ENCODE data around the gene NR6A1. TPM values are rescaled to one million over a fixed set of nuclear protein-coding genes. Genes with fewer than 3 reads are reported as not detected.

Gene NR6A1
- polyA plus RNA-seq, 2 of the 4 experiments (the other 2 are of a cell fraction) = 1.7 to 3.3 TPM

- Histone ChIP-seq H3K4me3 (no peak overlapping the region), H3K4me2 (no peak overlapping the region), H3K9me3 (no peaks in the 10 kb centered on the region), H3K4me1 (peaks cover 7% of the 10 kb centered on the region; the same call in 2 of the 3 replicates), H3K27ac (no peak overlapping the region)
- WGBS (ENCODE audit: missing lambda C conversion rate) = 71% methylated on average over 14 of the region's 17 CpGs
- no peak for DNase-seq (ENCODE audit: low read depth in 1 of 2, low spot score in 1 of 2)
- POLR2A ChIA-PET = no interaction called here
- CTCF ChIA-PET = interaction anchor here (0.6 to 3.3 kb wide), 13 partner anchors 11 to 76 kb away, joined by 3 to 25 read pairs (median 3); partner anchors contain the start of gene PSMB7
- TF ChIP-seq CEBPB (IDR thresholded peaks at IDR 0.05) = peak in 1 of 2 experiments; percentile 24; a peak in 1 of 4 replicates
- no peak for TF ChIP-seq ESRRA (IDR thresholded peaks at IDR 0.05; ENCODE audit: borderline replicate concordance, low read length)
- ATAC-seq = no peak
- FAIRE-seq = no peak
Measured at GRCh38 chr9:124481115-124481514, 290.0 kb downstream of the NR6A1 start.

GRCh38 chr9:124480621-124480981 lies 290.5 kb downstream of the NR6A1 start:
- H3K27ac ChIP-seq = no peak overlapping the region
- POLR2A ChIA-PET = no interaction called here
- ATAC-seq = peak; percentile 62 to 85
- no peak for FAIRE-seq
- H3K4me3 ChIP-seq = no peak overlapping the region
- H3K9me3 ChIP-seq = no peaks in the 10 kb centered on the region
- peak; percentile 44; the same call in 2 of the 3 replicates for TF ChIP-seq SMC3 (IDR thresholded peaks at IDR 0.05)
- TF ChIP-seq, protein P1, sequence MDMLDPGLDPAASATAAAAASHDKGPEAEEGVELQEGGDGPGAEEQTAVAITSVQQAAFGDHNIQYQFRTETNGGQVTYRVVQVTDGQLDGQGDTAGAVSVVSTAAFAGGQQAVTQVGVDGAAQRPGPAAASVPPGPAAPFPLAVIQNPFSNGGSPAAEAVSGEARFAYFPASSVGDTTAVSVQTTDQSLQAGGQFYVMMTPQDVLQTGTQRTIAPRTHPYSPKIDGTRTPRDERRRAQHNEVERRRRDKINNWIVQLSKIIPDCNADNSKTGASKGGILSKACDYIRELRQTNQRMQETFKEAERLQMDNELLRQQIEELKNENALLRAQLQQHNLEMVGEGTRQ (IDR thresholded peaks at IDR 0.05) = peak; percentile 29; the same call in 1 of the 2 replicates
- no peak for TF ChIP-seq TP53 (CRISPR knock-in tag; IDR thresholded peaks at IDR 0.05)
- no peak for TF ChIP-seq MAFK (IDR thresholded peaks at IDR 0.05; ENCODE audit: partially characterized antibody)
- peak; percentile 23 to 52; a peak in 2 of 5 replicates for TF ChIP-seq RAD21 (conservative IDR thresholded peaks at IDR 0.05 in 1 of 2, IDR thresholded peaks at IDR 0.05 in 1 of 2)
- TF ChIP-seq, protein P2, sequence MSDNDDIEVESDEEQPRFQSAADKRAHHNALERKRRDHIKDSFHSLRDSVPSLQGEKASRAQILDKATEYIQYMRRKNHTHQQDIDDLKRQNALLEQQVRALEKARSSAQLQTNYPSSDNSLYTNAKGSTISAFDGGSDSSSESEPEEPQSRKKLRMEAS (IDR thresholded peaks at IDR 0.05) = peak; percentile 71
- peak; percentile 81; the same call in 1 of the 2 replicates for TF ChIP-seq E2F6 (IDR thresholded peaks at IDR 0.05; ENCODE audit: borderline replicate concordance, low read depth)
- no peak for TF ChIP-seq TFCP2L1 (CRISPR knock-in tag; IDR thresholded peaks at IDR 0.05)
- TF ChIP-seq HOXB5 (CRISPR knock-in tag; IDR thresholded peaks at IDR 0.05) = no peak
- peak; percentile 61 for TF ChIP-seq CTCF (IDR thresholded peaks at IDR 0.05)
- 21% methylated on average over 7 of the region's 7 CpGs for WGBS (ENCODE audit: missing lambda C conversion rate)
- H3K4me1 ChIP-seq = peaks cover 7% of the 10 kb centered on the region; the same call in 2 of the 3 replicates
- no peak overlapping the region for H3K4me2 ChIP-seq
- DNase-seq (ENCODE audit: low read depth in 1 of 2, low spot score in 1 of 2) = peak; percentile 53 to 92
- CTCF ChIA-PET = interaction anchor here (0.6 to 3.3 kb wide), 12 partner anchors 10 to 75 kb away, joined by 3 to 25 read pairs (median 4); partner anchors contain the start of gene PSMB7

GRCh38 chr9:124479947-124480620 lies 291.0 kb downstream of the NR6A1 start:
- Histone ChIP-seq H3K9me3 (no peaks in the 10 kb centered on the region), H3K4me1 (peaks cover 7% of the 10 kb centered on the region; the same call in 2 of the 3 replicates), H3K27ac (no peak overlapping the region), H3K4me2 (no peak overlapping the region), H3K4me3 (no peak overlapping the region)
- WGBS (ENCODE audit: missing lambda C conversion rate) = 60% methylated on average over 6 of the region's 6 CpGs
- ChIA-PET CTCF (interaction anchor here (0.6 to 3.3 kb wide), 9 partner anchors 13 to 75 kb away, joined by 3 to 25 read pairs (median 4); partner anchors contain the start of gene PSMB7), POLR2A (no interaction called here)
- DNase-seq (ENCODE audit: low read depth in 1 of 2, low spot score in 1 of 2) (no peak), FAIRE-seq (no peak), ATAC-seq (peak in 1 of 2 experiments; percentile 4; a peak in 3 of 6 replicates)
- TF ChIP-seq CBX8 (IDR thresholded peaks at IDR 0.05) (no peak), MAZ (IDR thresholded peaks at IDR 0.05; ENCODE audit: borderline replicate concordance, low read depth, low read length) (no peak), HOXB13 (CRISPR knock-in tag; IDR thresholded peaks at IDR 0.05; ENCODE audit: low read depth) (no peak), ZC3H11A (IDR thresholded peaks at IDR 0.05) (no peak), PHF8 (IDR thresholded peaks at IDR 0.05; ENCODE audit: borderline replicate concordance, low read depth) (no peak), ESRRA (IDR thresholded peaks at IDR 0.05; ENCODE audit: borderline replicate concordance, low read length) (no peak), HDAC2 (IDR thresholded peaks at IDR 0.05) (no peak), ZFP36 (IDR thresholded peaks at IDR 0.05; ENCODE audit: borderline replicate concordance, partially characterized antibody) (no peak), RARB (CRISPR knock-in tag; IDR thresholded peaks at IDR 0.05) (no peak), TP53 (CRISPR knock-in tag; IDR thresholded peaks at IDR 0.05) (no peak), CBX2 (IDR thresholded peaks at IDR 0.05; ENCODE audit: borderline replicate concordance, low read depth) (no peak)
- TF ChIP-seq, protein P1 (IDR thresholded peaks at IDR 0.05) = no peak

Data from A549 (cell line).